HG02885 (cell line): ENCODE data around the gene KDM3A.
"Not testable (repeated sequence)": the region's sequence is repeated elsewhere in the genome, so short reads cannot be mapped to it uniquely, and the experiment has no call there.

Source experiments
- ATAC-seq: cut with Tn5 transposase; IDR thresholded peaks from one replicate; pipeline ENCODE4 v1.9.1; 2021; ENCODE audit warnings: mild to moderate bottlenecking; ENCODE audit not compliant: unreplicated experiment, poor library complexity

Gene KDM3A

GRCh38 chr2:86470890-86471289 is 29.7 kb downstream of the KDM3A start:
- no peak for ATAC-seq

DNA sequence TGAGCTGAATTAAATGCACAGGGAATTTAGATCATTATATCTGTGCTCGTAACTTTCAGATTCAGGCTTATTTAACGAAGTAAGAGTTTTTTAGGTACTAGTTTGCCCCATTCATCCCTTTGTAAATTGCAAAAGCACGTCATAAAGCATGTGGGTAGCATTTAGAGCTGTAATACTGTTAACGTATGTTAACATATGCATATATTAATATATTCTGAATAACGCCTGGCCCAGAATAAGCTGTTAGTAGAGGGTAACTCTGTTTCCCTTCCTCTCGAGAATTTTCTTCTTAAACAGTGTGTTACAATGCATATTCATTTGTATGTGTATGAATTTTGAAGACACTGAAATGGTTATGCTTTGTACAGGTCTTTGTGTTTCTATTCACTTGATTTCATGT is 30.5 kb downstream of the KDM3A start:
- ATAC-seq = no peak

- ATAC-seq = no peak
Measured at GRCh38 chr2:86476092-86476491, 34.9 kb downstream of the KDM3A start.

DNA sequence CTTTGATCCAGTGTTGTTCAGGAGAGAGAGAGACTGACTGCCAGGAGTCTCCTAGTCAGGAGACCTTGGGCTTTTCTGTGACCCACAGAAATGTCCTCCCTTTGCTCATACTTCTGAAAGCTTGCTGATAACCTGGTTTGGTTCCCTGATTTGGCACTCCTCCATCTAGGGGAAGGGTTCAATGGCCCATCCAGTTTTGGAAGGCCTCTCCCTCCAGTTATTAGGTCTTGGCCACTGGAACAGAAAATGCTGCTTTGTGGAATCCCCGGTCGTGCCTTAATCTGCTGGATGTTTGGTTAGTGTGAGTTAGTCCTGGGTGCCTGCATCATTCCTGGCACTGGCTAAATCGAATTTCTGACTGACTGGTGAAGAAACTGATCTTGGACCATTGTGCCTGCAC is 35.7 kb downstream of the KDM3A start:
- ATAC-seq = no peak

GRCh38 chr2:86477349-86477748 is 36.2 kb downstream of the KDM3A start:
- no peak for ATAC-seq

DNA sequence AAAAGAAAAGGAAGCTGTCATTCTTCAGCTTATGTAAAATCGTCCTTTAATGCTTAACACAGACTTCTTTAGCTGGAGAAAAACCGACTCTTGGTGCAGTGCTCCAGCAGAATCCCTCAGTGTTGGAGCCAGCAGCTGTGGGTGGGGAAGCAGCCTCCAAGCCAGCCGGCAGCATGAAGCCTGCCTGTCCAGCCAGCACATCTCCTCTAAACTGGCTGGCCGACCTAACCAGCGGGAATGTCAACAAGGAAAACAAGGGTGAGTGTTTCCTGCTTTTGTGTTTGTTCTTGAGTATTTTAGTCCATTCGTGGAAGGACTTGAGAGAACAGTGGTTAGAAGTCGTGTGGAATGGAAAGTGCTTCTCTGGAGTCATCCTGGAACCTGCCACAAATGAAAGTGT is 38.9 kb downstream of the KDM3A start:
- no peak for ATAC-seq

- ATAC-seq = no peak
Measured at GRCh38 chr2:86482034-86482433, 40.9 kb downstream of the KDM3A start.

- no peak for ATAC-seq
Measured at GRCh38 chr2:86484385-86484784, 43.2 kb downstream of the KDM3A start.

DNA sequence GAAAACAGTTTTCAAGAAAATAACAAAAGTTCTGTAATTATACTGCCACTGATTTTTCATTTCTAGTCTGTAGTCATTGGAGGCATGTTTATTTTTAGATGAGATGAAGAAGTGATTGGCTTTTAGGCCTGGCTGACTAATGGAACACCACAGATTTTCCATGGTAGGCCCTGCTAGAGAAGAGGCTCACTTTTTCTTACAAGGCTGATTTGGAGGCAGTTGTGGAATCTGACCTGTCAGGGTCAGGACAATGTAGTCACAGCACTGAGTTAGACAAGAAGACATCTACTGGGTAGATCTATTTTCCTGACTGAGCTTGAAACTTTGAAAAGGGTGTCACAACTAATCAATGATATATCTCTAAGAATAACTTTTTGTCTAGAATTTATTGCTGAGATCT is 43.9 kb downstream of the KDM3A start:
- no peak for ATAC-seq

DNA sequence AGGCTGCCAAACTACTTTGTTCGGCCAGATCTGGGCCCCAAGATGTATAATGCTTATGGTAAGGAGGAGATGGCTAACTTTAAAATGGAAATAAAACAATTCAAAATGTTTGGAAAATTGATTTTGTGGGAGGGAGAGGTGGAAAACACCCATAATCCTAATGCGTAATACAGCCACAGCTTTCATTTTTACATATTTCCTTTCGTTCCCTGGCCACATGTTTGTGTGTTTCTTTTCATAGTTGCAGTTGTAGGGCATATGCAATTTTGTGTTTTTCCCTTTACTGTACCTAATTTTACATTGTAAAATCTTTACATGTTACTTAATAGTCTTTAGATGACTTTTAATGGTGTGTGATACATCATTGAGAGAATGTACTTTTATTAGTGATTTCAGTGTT is 44.6 kb downstream of the KDM3A start:
- no peak for ATAC-seq

- ATAC-seq = no peak
Measured at GRCh38 chr2:86487062-86487461, 45.9 kb downstream of the KDM3A start.

GRCh38 chr2:86488561-86489250 is 47.5 kb downstream of the KDM3A start:
- ATAC-seq = no peak

DNA sequence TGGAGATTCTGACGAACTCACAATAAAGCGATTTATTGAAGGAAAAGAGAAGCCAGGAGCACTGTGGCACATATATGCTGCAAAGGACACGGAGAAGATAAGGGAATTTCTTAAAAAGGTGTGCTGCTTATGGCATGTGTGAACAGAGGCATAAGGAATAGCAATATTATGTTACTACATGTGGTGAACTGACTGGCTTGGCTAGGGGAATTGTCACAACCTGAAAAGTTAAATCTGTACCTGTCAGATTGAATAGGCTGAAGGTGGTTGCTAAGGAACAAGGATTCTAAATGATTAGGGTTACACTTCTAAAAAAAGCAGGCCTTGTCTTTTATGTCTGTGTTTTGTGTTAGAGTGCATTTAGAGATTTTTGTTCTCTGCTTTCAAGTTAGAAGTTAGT is 48.4 kb downstream of the KDM3A start:
- ATAC-seq = no peak

- ATAC-seq = no peak
Measured at GRCh38 chr2:86490245-86490644, 49.1 kb downstream of the KDM3A start.

DNA sequence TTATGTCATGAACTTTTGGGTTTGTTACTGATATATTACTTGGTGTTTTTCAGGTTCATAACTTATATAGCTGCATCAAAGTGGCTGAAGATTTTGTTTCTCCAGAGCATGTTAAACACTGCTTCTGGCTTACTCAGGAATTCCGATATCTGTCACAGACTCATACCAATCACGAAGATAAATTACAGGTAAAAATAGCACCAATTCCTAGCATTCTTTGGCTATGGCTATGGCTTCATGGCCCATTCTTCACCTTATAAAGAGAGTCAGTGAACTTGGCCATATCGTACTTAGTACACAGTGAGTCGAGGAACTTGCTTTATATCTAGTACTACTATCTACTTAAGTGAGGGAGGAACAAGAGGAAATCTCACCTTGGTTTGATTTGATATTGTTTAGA is 49.9 kb downstream of the KDM3A start:
- ATAC-seq = no peak

DNA sequence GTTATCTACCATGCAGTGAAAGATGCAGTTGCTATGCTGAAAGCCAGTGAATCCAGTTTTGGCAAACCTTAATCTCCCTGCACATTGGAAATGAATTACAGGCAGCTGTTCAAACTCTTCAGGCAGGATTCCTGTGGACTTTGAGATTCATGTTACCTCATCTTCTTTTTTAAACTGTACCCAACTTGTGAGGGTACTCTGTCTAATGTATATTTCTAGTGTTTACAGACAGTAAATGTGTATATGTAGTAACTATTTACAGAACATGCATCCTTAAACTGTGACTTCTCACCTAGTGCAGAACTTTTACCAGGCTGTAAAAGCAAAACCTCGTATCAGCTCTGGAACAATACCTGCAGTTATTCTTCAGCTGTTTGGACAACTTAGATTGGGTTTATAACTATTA is 50.9 kb downstream of the KDM3A start:
- no peak for ATAC-seq

GRCh38 chr2:86496391-86496790 is 55.2 kb downstream of the KDM3A start:
- ATAC-seq = not testable (repeated sequence)

DNA sequence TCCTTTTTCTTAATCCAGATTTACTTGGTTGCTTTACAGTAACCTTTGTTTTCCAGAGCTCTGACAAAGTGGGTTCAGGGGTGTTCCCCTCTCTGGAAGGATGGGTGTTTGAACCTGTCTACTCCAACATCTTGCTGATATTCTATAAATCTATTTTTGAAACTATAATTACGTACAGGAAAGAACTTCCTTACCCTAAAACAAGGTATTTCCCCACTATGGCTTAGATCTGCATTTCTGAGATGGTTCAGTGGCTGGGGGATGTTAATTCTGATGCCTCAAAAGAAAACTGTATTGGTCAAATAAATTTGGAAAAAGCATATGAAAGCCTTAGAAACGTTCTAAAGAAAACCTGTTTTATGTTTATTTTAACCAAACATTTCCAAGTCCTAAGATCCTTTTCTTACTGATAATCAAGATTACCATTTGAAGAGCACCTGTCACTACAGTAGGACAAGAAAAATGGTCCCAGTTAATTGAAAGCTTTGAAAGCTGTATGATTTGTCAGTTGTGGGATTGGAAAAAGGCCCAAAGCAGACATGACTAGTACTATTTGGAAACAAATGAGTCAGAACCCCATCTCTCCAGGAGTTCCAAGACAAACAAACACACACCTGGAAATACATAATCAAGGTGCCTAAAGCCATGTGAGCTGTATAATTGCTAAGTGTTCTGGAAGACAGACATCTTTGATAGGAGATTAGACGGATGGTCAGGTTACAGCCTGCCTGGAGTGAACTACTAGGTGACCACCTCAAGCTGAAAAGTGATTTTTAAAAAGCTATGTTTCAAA is 57.5 kb downstream of the KDM3A start:
- ATAC-seq = no peak

- ATAC-seq = no peak
Measured at GRCh38 chr2:86499326-86499725, 58.2 kb downstream of the KDM3A start.

DNA sequence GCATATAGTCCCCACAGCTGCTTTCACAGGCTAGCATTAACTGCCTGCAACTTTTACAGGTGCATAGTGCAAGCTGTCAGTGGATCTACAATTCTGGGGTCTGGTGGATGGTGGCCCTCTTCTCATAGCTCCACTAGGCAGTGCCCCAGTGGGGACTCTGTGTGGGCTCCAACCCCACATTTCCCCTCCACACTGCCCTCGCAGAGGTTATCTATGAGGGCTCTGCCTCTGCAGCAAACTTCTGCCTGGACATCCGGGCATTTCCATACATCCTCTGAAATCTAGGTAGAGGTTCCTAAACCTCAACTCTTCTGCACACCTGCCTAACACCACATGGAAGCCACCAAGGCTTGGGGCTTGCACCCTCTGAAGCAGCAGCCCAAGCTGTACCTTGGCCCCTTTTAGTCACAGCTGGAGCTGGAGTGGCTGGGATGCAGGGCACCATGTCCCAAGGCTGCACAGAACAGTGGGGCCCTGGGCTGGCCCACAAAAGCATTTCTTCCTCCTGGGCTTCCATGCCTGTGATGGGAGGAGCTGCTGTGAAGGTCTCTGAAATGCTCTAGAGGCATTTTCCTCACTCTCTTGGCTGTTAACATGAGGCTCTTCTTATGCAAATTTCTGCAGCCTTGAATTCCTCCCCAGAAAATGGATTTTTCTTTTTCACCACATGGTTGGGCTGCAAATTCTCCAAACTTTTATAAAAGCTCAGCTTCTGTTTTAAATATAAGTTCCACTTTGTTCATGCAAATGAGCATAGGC is 59.3 kb downstream of the KDM3A start:
- no peak for ATAC-seq

DNA sequence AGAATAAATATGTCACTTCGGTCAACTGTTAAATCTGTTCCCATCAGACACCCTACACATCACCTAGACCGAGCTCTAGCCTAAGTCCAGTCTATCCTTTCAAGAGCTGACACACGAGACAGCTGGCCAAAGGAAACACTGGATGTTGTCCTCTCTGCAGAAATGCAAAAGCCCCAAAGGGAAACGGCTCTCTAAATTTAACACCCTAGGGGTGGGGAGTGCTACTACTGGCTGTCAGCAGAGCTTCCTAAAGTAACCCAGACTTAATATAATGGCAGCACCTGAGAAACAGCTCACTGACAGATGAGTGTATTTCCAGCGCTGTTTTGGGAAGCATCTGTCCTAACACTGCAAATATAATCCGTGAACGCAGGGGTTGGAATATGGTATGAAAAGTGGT is 66.4 kb downstream of the KDM3A start:
- no peak for ATAC-seq
